HG03432 (cell line): ENCODE measurements around the gene ARHGEF1.
A peak's percentile ranks its signal among the peaks of the same experiment; 100 is the strongest.
"Not testable (repeated sequence)": the region's sequence is repeated elsewhere in the genome, so short reads cannot be mapped to it uniquely, and the experiment has no call there.

Experiments
- ATAC-seq: cut with Tn5 transposase; IDR thresholded peaks from one replicate; pipeline ENCODE4 v1.9.1; 2021; ENCODE audit warnings: mild to moderate bottlenecking, moderate library complexity; ENCODE audit not compliant: unreplicated experiment

The ARHGEF1 gene

GRCh38 chr19:41929536-41930071 is 46.6 kb downstream of the ARHGEF1 start:
- no peak for ATAC-seq

- ATAC-seq, result no peak
These were observed 47.3 kb downstream of the ARHGEF1 start for GRCh38 chr19:41930322-41930722.

- ATAC-seq, result no peak
These were observed 48.1 kb downstream of the ARHGEF1 start for GRCh38 chr19:41930926-41931592.

- no peak for ATAC-seq
These were observed 49.3 kb downstream of the ARHGEF1 start for GRCh38 chr19:41932259-41932719.

- ATAC-seq, result no peak
These were observed 49.8 kb downstream of the ARHGEF1 start for GRCh38 chr19:41932720-41933332.

GRCh38 chr19:41933693-41934426 is 50.9 kb downstream of the ARHGEF1 start:
- no peak for ATAC-seq

GRCh38 chr19:41934849-41935374 is 51.9 kb downstream of the ARHGEF1 start:
- ATAC-seq, result no peak

GRCh38 chr19:41935760-41936415 is 52.9 kb downstream of the ARHGEF1 start:
- no peak for ATAC-seq

- ATAC-seq, result no peak
These were observed 53.4 kb downstream of the ARHGEF1 start for GRCh38 chr19:41936416-41936850.

- no peak for ATAC-seq
These were observed 54.0 kb downstream of the ARHGEF1 start for GRCh38 chr19:41936961-41937360.

GRCh38 chr19:41937525-41938468 is 54.8 kb downstream of the ARHGEF1 start:
- ATAC-seq, result no peak

- ATAC-seq, result not testable (repeated sequence)
These were observed 56.2 kb downstream of the ARHGEF1 start for GRCh38 chr19:41939209-41939608.

GRCh38 chr19:41939861-41940730 is 57.1 kb downstream of the ARHGEF1 start:
- ATAC-seq, result no peak

GRCh38 chr19:41940731-41941409 is 57.9 kb downstream of the ARHGEF1 start:
- no peak for ATAC-seq

- no peak for ATAC-seq
These were observed 58.6 kb downstream of the ARHGEF1 start for GRCh38 chr19:41941410-41942202.

GRCh38 chr19:41944336-41944735 is 61.4 kb downstream of the ARHGEF1 start:
- ATAC-seq, result no peak

GRCh38 chr19:41945135-41945766 is 62.3 kb downstream of the ARHGEF1 start:
- peak; percentile 83 for ATAC-seq
